ENCODE results near the gene CKAP4.
A peak's percentile ranks its signal among the peaks of the same experiment; 100 is the strongest.

Gene CKAP4

DNA sequence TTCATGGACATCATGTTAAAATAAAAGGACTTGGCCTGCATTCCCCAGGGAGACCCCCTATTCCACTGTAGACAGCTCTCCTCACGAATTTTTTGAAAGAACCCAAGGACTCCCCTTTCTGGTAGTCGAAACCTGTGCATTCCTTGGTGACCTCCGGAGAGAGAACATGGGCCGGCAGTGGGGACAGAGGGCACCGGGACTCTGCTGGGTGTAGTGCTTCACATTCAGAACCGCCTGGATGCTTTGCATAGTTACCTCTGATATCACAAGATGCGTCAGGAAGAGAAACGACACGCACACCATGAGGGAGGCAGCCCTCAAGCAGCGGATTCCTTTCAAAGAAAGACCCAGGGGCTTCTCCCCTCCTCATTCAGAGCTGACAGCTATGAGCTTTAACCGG is 9.7 kb downstream of the CKAP4 start:
- DNase-seq = no peak

- DNase-seq = no peak
Observed at GRCh38 chr12:106235770-106236169, 12.1 kb downstream of the CKAP4 start.

DNA sequence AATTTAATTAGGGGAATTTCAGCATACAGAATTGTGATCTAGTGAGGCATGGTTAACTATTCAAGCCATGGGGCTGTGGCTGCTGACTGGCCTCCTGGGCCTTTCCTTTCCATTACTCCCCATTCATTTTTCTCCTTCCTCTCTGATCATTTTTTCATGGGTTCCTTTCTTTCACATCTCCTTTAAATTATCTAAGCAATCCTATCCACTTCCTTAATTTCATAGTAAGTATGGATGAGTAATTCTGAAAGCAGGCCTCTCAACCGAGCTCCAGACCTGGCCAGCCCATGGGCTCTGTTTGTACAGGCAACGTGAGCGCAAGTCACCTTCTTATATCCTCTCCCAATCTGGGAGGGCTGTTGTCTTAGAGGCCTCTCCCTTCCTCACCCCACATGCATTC is 13.4 kb downstream of the CKAP4 start:
- DNase-seq = no peak

- no peak for DNase-seq
Observed at GRCh38 chr12:106233011-106233410, 14.8 kb downstream of the CKAP4 start.

DNA sequence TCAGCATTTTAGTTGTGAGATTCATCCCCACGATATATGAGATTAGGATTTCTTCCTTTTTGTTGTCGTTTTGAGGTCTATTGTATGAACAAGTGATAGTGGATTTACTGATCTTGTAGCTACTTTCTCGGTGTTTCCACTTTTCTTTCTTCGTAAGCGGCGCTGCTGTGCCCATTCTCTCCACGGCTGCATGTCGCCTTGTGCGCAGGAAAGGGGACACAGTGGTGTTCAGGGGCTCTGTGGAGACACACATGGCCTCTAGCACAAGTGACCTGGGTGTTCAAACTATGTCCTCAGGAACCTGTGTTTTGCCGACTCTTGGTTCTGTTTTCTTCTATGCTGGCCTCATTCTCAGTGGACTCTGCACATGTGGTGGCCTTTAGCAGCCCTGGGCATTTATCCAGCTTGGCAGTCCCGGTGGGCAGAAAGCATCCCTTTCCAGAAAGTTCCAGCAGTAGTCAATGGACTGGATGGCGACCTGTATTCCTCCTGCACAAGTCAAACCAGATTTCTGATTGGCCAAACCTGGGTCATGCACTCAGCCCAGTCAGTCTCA is 18.7 kb downstream of the CKAP4 start:
- DNase-seq = no peak

GRCh38 chr12:106228320-106228710 is 19.5 kb downstream of the CKAP4 start:
- DNase-seq = no peak

DNA sequence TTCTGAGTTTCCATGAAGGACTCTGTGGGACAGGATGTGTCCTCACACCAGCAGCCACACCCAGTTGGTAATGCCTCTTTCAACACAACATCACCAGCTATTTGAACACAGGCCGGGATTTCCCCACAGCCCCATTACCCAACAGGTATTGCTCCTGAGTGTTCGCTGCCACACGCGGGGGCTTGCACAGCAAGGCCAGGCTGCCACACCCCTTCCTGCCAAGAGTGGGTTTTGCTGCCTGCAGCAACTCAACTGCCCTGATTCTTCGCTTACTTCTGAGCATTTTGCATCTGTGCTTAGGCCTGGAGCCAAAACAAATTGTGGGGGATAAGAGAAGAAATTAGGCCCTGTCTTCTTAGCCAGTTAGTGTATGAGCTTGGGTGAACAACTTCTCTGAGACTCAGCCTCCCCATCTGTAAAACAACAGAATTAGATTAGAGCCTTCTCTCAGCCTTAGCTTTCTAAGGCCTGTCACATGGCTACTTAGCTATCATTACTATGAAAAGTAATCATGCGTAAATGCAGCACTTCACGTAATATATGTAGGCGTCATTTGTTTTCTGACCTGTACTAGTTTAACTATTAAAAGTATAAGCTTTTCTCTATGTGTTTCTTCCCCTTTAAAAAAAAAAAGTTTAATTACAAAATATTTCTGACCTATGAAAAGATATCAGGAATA is 20.0 kb downstream of the CKAP4 start:
- DNase-seq = no peak

- DNase-seq = peak; percentile 58
Observed at GRCh38 chr12:106226884-106227640, 20.8 kb downstream of the CKAP4 start.

- no peak for DNase-seq
Observed at GRCh38 chr12:106224355-106224706, 23.5 kb downstream of the CKAP4 start.

GRCh38 chr12:106223485-106224354 is 24.1 kb downstream of the CKAP4 start:
- DNase-seq = peak; percentile 61

- no peak for DNase-seq
Observed at GRCh38 chr12:106220536-106220935, 27.3 kb downstream of the CKAP4 start.

DNA sequence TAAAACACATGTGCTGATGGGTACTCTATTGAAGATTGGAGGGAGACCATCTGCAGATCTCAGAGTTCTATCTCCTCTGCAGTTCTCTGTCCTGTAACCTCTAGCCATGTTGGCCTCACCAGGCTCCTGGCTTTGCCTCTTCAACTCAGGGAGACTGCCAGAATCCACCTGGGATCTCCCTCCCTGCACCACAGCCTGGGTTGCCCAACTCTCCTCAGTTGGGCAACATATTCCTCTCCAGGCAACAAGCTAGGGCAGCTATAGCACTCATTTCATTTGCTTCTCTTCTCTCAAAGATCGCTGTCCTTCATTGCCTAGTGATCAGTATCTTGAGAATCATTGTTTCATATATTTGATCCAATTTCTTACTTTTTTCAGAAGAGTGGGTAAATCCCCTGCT is 28.8 kb downstream of the CKAP4 start:
- DNase-seq = no peak

GRCh38 chr12:106217706-106218105 is 30.1 kb downstream of the CKAP4 start:
- no peak for DNase-seq

- no peak for DNase-seq
Observed at GRCh38 chr12:106214571-106214970, 33.2 kb downstream of the CKAP4 start.

GRCh38 chr12:106213662-106214061 is 34.2 kb downstream of the CKAP4 start:
- no peak for DNase-seq

DNA sequence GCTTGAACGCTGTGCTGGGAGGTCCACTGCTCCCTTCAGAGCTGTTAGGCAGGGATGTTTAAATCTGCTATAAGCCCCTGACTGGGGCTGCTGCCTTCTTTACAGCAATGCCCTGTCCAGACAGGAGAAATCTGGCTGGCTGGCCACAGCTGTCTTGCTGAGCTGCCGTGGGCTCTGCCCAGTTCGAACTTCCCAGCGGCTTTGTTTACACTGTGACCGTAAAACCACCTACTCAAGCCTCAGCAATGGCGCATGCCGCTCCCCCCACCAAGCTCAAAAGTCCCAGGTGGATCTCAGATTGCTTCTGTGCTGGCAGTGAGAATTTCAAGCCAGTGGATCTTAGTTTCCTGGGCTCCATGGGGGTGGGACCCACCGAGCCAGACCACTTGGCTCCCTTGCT is 35.8 kb downstream of the CKAP4 start:
- DNase-seq = no peak

DNA sequence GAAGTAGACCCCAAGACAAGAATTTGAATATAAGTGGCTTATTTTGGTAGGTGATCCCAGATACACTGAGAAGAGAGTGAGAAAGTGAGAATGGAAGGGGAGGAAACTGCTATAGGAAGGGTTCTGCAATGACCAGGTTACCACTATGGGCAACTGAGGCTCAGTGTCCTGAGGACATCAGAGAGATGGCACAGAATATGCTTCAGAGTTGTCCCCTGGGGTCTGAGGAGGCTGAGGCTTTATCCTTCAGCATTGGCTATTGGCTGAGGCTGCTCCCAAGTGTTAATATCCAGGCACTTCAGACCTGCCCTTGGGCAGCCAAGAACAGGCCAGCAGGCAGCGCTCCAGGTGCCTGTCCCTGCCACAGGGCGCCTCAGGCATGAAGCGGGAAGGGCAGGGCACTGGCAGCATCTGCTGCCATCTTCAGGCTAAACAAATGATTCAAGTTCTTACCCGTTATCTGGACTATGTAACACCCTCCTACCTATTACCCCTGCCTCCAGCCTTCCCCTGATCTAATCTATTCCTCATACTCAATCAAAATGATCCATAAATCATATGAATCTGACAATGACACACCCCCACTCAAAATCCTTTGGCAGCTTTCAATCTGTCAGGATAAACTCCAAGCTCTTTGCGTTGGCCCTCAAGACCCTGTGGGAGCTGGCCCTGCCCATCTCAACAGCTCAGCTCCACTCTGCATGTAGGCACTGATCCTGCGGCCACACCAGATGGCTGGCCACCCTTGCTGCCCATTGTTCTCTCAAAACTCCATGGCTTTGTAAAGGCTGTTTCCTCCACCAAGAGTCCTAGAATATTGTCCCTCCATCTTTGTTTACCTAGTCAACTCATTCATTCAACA is 42.4 kb downstream of the CKAP4 start:
- DNase-seq = peak; percentile 8

GRCh38 chr12:106204312-106204711 is 43.5 kb downstream of the CKAP4 start:
- no peak for DNase-seq

- DNase-seq = no peak
Observed at GRCh38 chr12:106197906-106198623, 49.8 kb downstream of the CKAP4 start.

- DNase-seq = no peak
Observed at GRCh38 chr12:106195621-106196027, 52.2 kb downstream of the CKAP4 start.

GRCh38 chr12:106194351-106194750 is 53.5 kb downstream of the CKAP4 start:
- no peak for DNase-seq
